HFF-Myc (cell line): ENCODE measurements around the gene HACD2.
"Not testable (repeated sequence)": the region's sequence is repeated elsewhere in the genome, so short reads cannot be mapped to it uniquely, and the experiment has no call there.

ENCODE experiments used
- DNase-seq: peaks from one replicate; pipeline ENCODE4 v3.0.0-alpha.2; 2011; ENCODE audit warnings: low read depth; ENCODE audit errors: extremely low read depth
- H3K4me3 ChIP-seq: replicated peaks from 2 replicates; pipeline ENCODE4 v1.5.1; 2011; ENCODE audit warnings: low read depth, mild to moderate bottlenecking, control low read depth, low read length
- CTCF ChIP-seq: IDR thresholded peaks from 2 replicates; pipeline ENCODE4 v1.5.1; 2012; ENCODE audit warnings: mild to moderate bottlenecking, low read depth, low read length, control low read depth; ENCODE audit errors: missing control alignments

Gene HACD2

GRCh38 chr3:123602325-123602724 is 17.5 kb upstream of the HACD2 start:
- TF ChIP-seq CTCF = no peak
- H3K4me3 ChIP-seq = no peak overlapping the region
- peak; percentile 91 for DNase-seq

- not testable (repeated sequence) for H3K4me3 ChIP-seq, DNase-seq
Measured at GRCh38 chr3:123600863-123601262, 16.0 kb upstream of the HACD2 start.

- DNase-seq = no peak
- TF ChIP-seq CTCF = no peak
- H3K4me3 ChIP-seq = no peak overlapping the region
Measured at GRCh38 chr3:123597561-123597960, 12.7 kb upstream of the HACD2 start.

DNA sequence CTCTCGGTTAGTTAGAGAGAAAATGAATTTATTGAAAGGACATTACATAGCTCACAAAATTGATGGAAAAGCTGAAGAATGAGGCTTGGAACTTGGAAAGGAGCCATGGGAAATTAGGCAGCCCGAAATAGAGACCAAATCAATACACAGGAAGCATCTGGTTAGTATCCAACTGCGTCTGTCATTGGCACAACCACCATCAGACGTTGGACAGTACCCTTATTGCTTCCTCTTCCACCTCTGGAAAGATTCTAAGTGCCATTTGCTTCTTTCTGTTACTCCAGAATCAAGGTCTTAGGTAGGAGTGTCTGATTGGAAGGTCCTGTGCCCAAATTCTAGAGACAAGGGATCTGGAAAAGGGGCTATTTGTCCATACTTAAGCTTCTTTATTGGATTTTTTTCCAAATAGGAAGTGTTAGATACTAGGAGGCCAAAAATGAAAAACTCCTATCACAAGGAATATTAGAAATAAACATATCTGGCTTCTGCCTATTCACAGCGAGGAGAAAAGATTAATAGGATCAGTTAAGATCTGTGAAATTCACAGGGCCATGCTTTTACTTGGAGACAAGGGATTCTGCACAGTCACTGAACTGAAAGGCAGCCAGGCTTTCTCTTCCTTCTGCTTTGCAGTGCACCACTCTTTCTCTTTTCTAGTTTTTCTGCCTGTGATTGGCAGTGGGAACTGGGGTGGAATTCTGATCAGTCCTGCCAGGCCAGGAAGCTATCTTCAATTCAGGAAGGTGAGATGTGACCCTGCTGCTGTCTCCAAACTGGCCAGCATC is 10.7 kb upstream of the HACD2 start:
- no peak for DNase-seq
- H3K4me3 ChIP-seq = no peak overlapping the region
- no peak for TF ChIP-seq CTCF

- no peak overlapping the region for H3K4me3 ChIP-seq
- TF ChIP-seq CTCF = no peak
- DNase-seq = no peak
Measured at GRCh38 chr3:123593381-123593780, 8.5 kb upstream of the HACD2 start.

DNA sequence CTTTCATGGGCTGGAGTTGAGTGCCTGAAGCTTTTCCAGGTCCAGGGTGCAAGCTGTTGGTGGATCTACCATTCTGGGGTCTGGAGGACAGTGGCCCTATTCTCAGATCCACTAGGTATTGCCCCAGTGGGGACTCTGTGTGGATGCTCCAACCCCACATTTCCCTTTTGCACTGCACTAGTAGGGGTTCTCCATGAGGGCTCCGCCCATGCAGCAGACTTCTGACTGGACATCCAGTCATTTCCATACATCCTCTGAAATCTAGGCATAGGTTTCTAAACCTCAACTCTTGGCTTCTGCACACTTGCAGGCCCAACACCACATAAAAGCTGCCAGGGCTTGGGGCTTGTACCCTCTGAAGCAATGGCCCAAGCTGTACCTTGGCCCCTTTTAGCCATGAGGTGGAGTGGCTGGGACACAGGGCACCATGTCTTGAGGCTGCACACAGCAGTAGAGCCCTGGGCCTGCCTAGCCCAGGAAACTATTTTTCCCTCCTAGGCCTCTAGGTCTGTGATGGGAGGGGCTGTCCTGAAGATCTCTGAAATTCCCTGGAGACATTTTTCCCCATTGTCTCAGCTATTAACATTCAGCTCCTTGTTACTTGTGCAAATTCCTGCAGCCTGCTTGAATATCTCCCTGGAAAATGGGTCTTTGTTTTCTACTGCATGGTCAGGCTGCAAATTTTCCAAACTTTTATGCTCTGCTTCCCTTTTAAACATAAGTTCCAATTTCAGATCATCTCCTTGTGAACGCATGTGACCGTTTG is 6.0 kb upstream of the HACD2 start:
- no peak for TF ChIP-seq CTCF
- no peak for DNase-seq
- no peak overlapping the region for H3K4me3 ChIP-seq

- TF ChIP-seq CTCF = no peak
- H3K4me3 ChIP-seq = no peak overlapping the region
- DNase-seq = no peak
Measured at GRCh38 chr3:123587401-123587800, 2.5 kb upstream of the HACD2 start.
